Stomach (tissue), 9 donors: ENCODE results near the gene PPP2R2C. TPM values are rescaled to one million over a fixed set of nuclear protein-coding genes. Genes with fewer than 3 reads are reported as not detected.
A peak's percentile ranks its signal among the peaks of the same experiment; 100 is the strongest.

Experiments
- DNase-seq, 2 donors: peaks; one replicate each; pipeline versions ENCODE4 v3.0.0 to v3.0.0-alpha.2; 2013 to 2019
- H3K27ac ChIP-seq, 5 donors: fragments of 200-600 bp in 4 of 5; sonication (generic) in 4 of 5; one replicate each; pipeline ENCODE4 v1.5.1; 2013 to 2019; ENCODE audit warnings: mild to moderate bottlenecking in 1 of 5, moderate library complexity in 1 of 5
- H3K27me3 ChIP-seq, 3 donors: fragments of 200-600 bp; sonication (generic); one replicate each; pipeline ENCODE4 v1.5.1; 2017 to 2019; ENCODE audit warnings: mixed run types in 1 of 3
- H3K36me3 ChIP-seq, 4 donors: fragments of 200-600 bp; sonication (generic); 1 replicate in 3 of 4; 2 replicates in 1 of 4; pipeline ENCODE4 v1.5.1; 2016 to 2019
- H3K4me1 ChIP-seq, 4 donors: fragments of 200-600 bp; sonication (generic); one replicate each; pipeline ENCODE4 v1.5.1; 2016 to 2019
- H3K4me3 ChIP-seq, 4 donors: fragments of 200-600 bp; sonication (generic) in 3 of 4; one replicate each; pipeline ENCODE4 v1.5.1; 2016 to 2019; ENCODE audit warnings: mild to moderate bottlenecking in 1 of 4
- H3K9me3 ChIP-seq, 4 donors: fragments of 200-600 bp; sonication (generic); one replicate each; pipeline ENCODE4 v1.5.1; 2016 to 2019
- CTCF ChIP-seq, 7 experiments: fragments of 450-650 bp in 4 of 7; fragments of 200-600 bp in 3 of 7; sonication (generic) in 3 of 7; IDR thresholded peaks; one replicate each; pipeline ENCODE4 v1.5.1; 2016 to 2019; ENCODE audit warnings: antibody characterized with exemption in 7 of 7, control low read depth in 2 of 7, mild to moderate bottlenecking in 1 of 7
- EP300 ChIP-seq: sonication (generic); formaldehyde crosslinking; IDR thresholded peaks from one replicate; pipeline ENCODE4 v1.6.1; 2017; ENCODE audit warnings: antibody characterized with exemption
- POLR2A ChIP-seq, 4 donors: fragments of 450-650 bp; IDR thresholded peaks; one replicate each; pipeline ENCODE4 v1.6.1; 2016; ENCODE audit warnings: antibody characterized with exemption in 4 of 4, control low read depth in 2 of 4, mild to moderate bottlenecking in 1 of 4, moderate library complexity in 1 of 4
- POLR2AphosphoS5 ChIP-seq, 3 donors: sonication (generic); formaldehyde crosslinking; IDR thresholded peaks; one replicate each; pipeline ENCODE4 v1.6.1; 2016; ENCODE audit warnings: antibody characterized with exemption in 3 of 3
- WGBS, 5 donors: extraction: QIAGEN DNeasy Blood & Tissue Kit in 3 of 5; methylation state at CpG; one replicate each; pipeline versions ENCODE4 v1.1.5 to v1.1.7; 2013 to 2018; 5-methylcytosine and 5-hydroxymethylcytosine counted together
- intact Hi-C: fragments of 100-400 bp; cut with DNase I; formaldehyde crosslinking; loops from one replicate; pipeline ENCODE4 v1.15.1; 2023; ENCODE audit warnings: low total_unique reads
- polyA plus RNA-seq, 3 donors: library from polyadenylated mRNA; stranded (reverse); fragments of 200-250 nt; gene quantifications; one replicate each; pipeline ENCODE4 v1.2.3, GENCODE V29; 2013
- total RNA-seq, 5 donors: library from RNA; depleted of rRNA; stranded (reverse); fragments of >200 nt; gene quantifications; one replicate each; pipeline versions ENCODE4 v1.1.0 to v1.2.3, GENCODE V29; 2014 to 2016
- donor health status: healthy with polysubstance abuse.
- donor health status: Bipolar disorder and iron deficiency.
- donor health status: healthy.

Gene PPP2R2C
- total and polyA plus RNA-seq, 8 donors, result 1.4 to 5.0 (median 1.5) TPM; not detected in 5

DNA sequence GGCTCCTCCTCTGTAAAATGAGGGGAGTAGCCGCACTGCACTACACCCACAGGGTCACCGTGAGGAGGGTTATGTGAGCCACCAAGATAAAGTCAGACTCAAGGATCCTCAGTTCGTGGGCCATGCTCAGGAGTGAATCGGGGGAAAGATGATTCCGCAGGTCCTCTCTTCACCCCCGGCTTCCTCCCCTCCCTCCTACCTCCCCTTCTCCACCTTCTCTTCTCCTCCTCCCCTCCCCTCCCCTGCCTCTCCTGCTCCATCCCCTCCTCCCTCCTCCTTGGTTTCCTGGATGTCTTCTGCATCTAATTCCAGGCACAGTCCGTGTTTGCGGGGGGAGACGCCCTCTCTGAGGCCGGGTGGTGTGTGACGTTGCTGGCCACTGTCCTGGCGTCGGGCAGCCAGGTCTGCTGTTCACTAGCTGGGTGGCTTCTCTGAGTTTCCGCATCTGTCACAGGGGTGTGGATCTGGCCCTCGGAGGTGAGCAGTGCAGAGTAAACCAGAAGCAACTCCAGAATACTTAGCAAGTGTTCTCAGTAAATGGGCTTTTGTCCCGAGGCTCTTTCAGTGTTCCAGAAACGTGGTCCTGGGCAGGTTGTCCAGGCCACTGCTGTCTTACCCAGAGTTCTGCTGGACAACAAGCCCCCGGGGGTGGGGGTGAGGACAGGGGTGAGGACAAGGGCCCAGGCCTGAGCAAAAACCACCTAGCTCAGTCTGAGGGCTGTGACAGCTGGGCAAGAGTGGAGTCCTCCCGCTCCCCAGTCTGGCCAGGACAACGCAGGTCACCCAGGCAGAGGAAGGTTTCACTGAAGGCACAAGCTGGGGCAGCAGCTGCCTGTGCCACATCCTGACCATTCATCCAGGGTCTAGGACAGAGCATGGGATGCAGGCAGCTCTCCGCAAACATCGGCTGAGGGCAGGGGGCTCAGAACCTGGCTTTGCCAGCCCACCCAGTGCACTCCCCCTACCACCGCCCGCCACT lies 92.4 kb downstream of the PPP2R2C start:
- 26 to 33% (median 32%) methylated on average over 18 to 24 of the region's 24 CpGs for WGBS, 5 donors
- H3K27me3 ChIP-seq, result peaks cover 0 to 77% (median 14%) of the 10 kb centered on the region in 3 donors
- H3K36me3 ChIP-seq, result no peaks in the 10 kb centered on the region
- no peak overlapping the region for H3K27ac ChIP-seq
- no peaks in the 10 kb centered on the region for H3K4me1 ChIP-seq
- no peak overlapping the region for H3K4me3 ChIP-seq
- TF ChIP-seq CTCF (IDR thresholded peaks at IDR 0.05) (no peak), POLR2AphosphoS5 (IDR thresholded peaks at IDR 0.05) (no peak), EP300 (no peak), POLR2A (IDR thresholded peaks at IDR 0.05) (no peak)
- H3K9me3 ChIP-seq, result no peaks in the 10 kb centered on the region
- intact Hi-C loops, result no loop called here
- peak in 1 of 2 donors; percentile 23 for DNase-seq

DNA sequence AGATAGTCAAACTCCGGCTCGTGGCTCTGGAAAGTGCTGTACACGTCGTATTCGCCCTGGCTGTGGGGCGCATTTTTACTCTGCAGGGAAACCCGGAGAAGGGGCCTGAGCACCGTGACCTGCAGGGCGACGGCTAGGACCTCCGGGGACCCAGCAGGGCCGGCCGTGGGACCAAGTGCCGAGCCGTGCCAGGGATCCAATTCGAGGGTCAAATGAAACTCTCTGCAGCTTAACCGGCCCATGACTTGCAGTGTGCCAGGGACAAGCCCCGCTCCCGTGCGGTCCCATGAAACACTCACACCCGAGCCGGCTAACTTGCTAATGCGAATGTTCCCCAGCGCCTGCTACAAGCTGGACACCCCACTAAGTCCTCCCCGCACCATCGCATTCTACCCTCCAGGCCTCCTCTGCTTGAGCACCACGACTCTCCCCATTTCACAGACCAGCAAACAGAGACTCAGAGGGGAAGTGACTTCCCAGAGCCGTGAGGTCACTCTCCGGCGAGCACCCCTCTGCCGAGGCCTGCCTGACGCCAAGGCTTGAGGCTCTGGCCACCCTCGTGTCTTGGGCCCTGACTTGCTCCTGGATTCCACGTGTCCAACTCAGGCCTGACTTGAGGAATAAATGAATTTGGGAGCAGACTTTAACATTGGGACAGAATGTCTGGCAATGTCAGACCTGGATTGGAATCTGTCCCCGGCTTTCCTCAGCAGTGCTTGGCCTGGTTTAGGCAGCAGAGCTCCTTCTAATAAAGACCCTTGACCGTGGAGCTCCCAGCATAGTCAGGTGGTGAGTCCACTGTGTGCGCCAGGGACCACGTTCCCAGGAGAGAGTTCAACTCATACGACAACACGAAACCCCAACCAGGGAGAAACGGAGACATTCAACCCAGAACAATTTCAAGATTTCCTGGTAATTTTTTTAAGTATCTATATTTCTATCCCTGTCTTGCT lies 93.6 kb downstream of the PPP2R2C start:
- H3K27me3 ChIP-seq, result peaks cover 0 to 67% (median 14%) of the 10 kb centered on the region in 3 donors
- DNase-seq, result no peak
- no peaks in the 10 kb centered on the region for H3K4me1 ChIP-seq
- no peaks in the 10 kb centered on the region for H3K36me3 ChIP-seq
- intact Hi-C loops, result no loop called here
- 82 to 84% (median 84%) methylated on average over 38 to 41 of the region's 41 CpGs for WGBS, 5 donors
- no peak overlapping the region for H3K27ac ChIP-seq
- H3K9me3 ChIP-seq, result no peaks in the 10 kb centered on the region
- no peak for TF ChIP-seq POLR2AphosphoS5 (IDR thresholded peaks at IDR 0.05)
- no peak for TF ChIP-seq POLR2A (IDR thresholded peaks at IDR 0.05)
- H3K4me3 ChIP-seq, result no peak overlapping the region

GRCh38 chr4:6377626-6378492 lies 94.6 kb downstream of the PPP2R2C start:
- H3K9me3 ChIP-seq, result no peaks in the 10 kb centered on the region
- no peak for DNase-seq
- no peak overlapping the region for H3K4me3 ChIP-seq
- no peak overlapping the region for H3K27ac ChIP-seq
- TF ChIP-seq POLR2AphosphoS5 (IDR thresholded peaks at IDR 0.05) (no peak), POLR2A (IDR thresholded peaks at IDR 0.05) (no peak), EP300 (no peak), CTCF (IDR thresholded peaks at IDR 0.05) (no peak)
- WGBS, 5 donors, result 54 to 62% (median 57%) methylated on average over 18 to 25 of the region's 25 CpGs
- intact Hi-C loops, result no loop called here
- H3K36me3 ChIP-seq, result no peaks in the 10 kb centered on the region
- H3K4me1 ChIP-seq, result no peaks in the 10 kb centered on the region
- peaks cover 0 to 58% (median 14%) of the 10 kb centered on the region in 3 donors for H3K27me3 ChIP-seq

GRCh38 chr4:6375620-6376295 lies 96.7 kb downstream of the PPP2R2C start:
- Histone ChIP-seq H3K36me3 (no peaks in the 10 kb centered on the region), H3K4me1 (no peaks in the 10 kb centered on the region), H3K9me3 (no peaks in the 10 kb centered on the region), H3K27ac (no peak overlapping the region), H3K4me3 (no peak overlapping the region), H3K27me3 (peaks cover 0 to 44% (median 7%) of the 10 kb centered on the region in 3 donors)
- TF ChIP-seq POLR2A (IDR thresholded peaks at IDR 0.05) (no peak), EP300 (no peak), CTCF (IDR thresholded peaks at IDR 0.05) (no peak), POLR2AphosphoS5 (IDR thresholded peaks at IDR 0.05) (no peak)
- 78 to 83% (median 79%) methylated on average over 19 of the region's 19 CpGs for WGBS, 5 donors
- DNase-seq, result no peak
- intact Hi-C loops, result no loop called here
